Stimulated activated CD8-positive, alpha-beta memory T cell treated with anti-CD3 and anti-CD28 coated beads, Interleukin-12 subunit alpha, Interleukin-12 subunit beta, amount 100 ng/mL, for 4 hours (primary cell): ENCODE measurements around the gene GPC6.

Experiments used
- DNase-seq: peaks from one replicate; pipeline ENCODE4 v3.0.0-alpha.2; 2020; ENCODE audit warnings: low read depth

Gene GPC6

GRCh38 chr13:94413598-94413944 is 1187.0 kb downstream of the GPC6 start:
- DNase-seq, result no peak

- no peak for DNase-seq
These were observed 1187.5 kb downstream of the GPC6 start for GRCh38 chr13:94414141-94414540.

- DNase-seq, result no peak
These were observed 1188.1 kb downstream of the GPC6 start for GRCh38 chr13:94414708-94415107.

GRCh38 chr13:94415500-94416237 is 1189.1 kb downstream of the GPC6 start:
- DNase-seq, result no peak

- no peak for DNase-seq
These were observed 1190.0 kb downstream of the GPC6 start for GRCh38 chr13:94416454-94417080.

- no peak for DNase-seq
These were observed 1190.7 kb downstream of the GPC6 start for GRCh38 chr13:94417294-94417693.

- DNase-seq, result no peak
These were observed 1192.8 kb downstream of the GPC6 start for GRCh38 chr13:94419304-94419924.

GRCh38 chr13:94419925-94420305 is 1193.3 kb downstream of the GPC6 start:
- no peak for DNase-seq

GRCh38 chr13:94427313-94427953 is 1200.8 kb downstream of the GPC6 start:
- no peak for DNase-seq

- DNase-seq, result no peak
These were observed 1205.0 kb downstream of the GPC6 start for GRCh38 chr13:94431574-94431973.

GRCh38 chr13:94431987-94432386 is 1205.4 kb downstream of the GPC6 start:
- no peak for DNase-seq

GRCh38 chr13:94433055-94433961 is 1206.7 kb downstream of the GPC6 start:
- no peak for DNase-seq

GRCh38 chr13:94435604-94436226 is 1209.1 kb downstream of the GPC6 start:
- DNase-seq, result no peak

- DNase-seq, result no peak
These were observed 1218.2 kb downstream of the GPC6 start for GRCh38 chr13:94444826-94445225.

- DNase-seq, result no peak
These were observed 1227.7 kb downstream of the GPC6 start for GRCh38 chr13:94454334-94454733.

GRCh38 chr13:94454906-94455305 is 1228.3 kb downstream of the GPC6 start:
- no peak for DNase-seq

GRCh38 chr13:94455414-94455813 is 1228.8 kb downstream of the GPC6 start:
- no peak for DNase-seq
